HUES48 (cell line): ENCODE results near the gene ST6GAL1.

ENCODE experiments used
- H3K27ac ChIP-seq: one replicate; pipeline ENCODE4 v1.7.0; 2013; ENCODE audit warnings: low read depth, low read length, inconsistent platforms
- H3K27me3 ChIP-seq: 2 replicates; pipeline ENCODE4 v1.6.1; 2013; ENCODE audit warnings: mild to moderate bottlenecking, low read length; ENCODE audit not compliant: control insufficient read depth, insufficient read depth
- H3K36me3 ChIP-seq: 2 replicates; pipeline ENCODE4 v1.6.1; 2013; ENCODE audit warnings: low read length; ENCODE audit not compliant: control insufficient read depth, insufficient read depth
- H3K4me1 ChIP-seq: 2 replicates; pipeline ENCODE4 v1.6.1; 2013; ENCODE audit warnings: mild to moderate bottlenecking, low read length; ENCODE audit not compliant: control insufficient read depth, insufficient read depth
- H3K4me3 ChIP-seq: 2 replicates; pipeline ENCODE4 v1.5.1; 2013; ENCODE audit warnings: mild to moderate bottlenecking, low read depth, low read length
- H3K9ac ChIP-seq: 2 replicates; pipeline ENCODE4 v1.6.1; 2013; ENCODE audit warnings: mild to moderate bottlenecking, low read depth, low read length, moderate library complexity
- H3K9me3 ChIP-seq: 2 replicates; pipeline ENCODE4 v1.6.1; 2013; ENCODE audit warnings: low read length; ENCODE audit not compliant: control insufficient read depth, insufficient read depth

Gene ST6GAL1

GRCh38 chr3:187107989-187108388 is 177.7 kb downstream of the ST6GAL1 start:
- Histone ChIP-seq H3K9ac (no peak overlapping the region), H3K4me1 (peaks cover 6% of the 10 kb centered on the region), H3K36me3 (no peaks in the 10 kb centered on the region), H3K4me3 (no peak overlapping the region), H3K27ac (no peak overlapping the region), H3K27me3 (no peaks in the 10 kb centered on the region), H3K9me3 (no peaks in the 10 kb centered on the region)

GRCh38 chr3:187110156-187110555 is 179.8 kb downstream of the ST6GAL1 start:
- H3K27ac ChIP-seq, result no peak overlapping the region
- no peaks in the 10 kb centered on the region for H3K9me3 ChIP-seq
- H3K36me3 ChIP-seq, result no peaks in the 10 kb centered on the region
- peaks cover 6% of the 10 kb centered on the region for H3K4me1 ChIP-seq
- no peaks in the 10 kb centered on the region for H3K27me3 ChIP-seq
- H3K4me3 ChIP-seq, result no peak overlapping the region
- no peak overlapping the region for H3K9ac ChIP-seq

DNA sequence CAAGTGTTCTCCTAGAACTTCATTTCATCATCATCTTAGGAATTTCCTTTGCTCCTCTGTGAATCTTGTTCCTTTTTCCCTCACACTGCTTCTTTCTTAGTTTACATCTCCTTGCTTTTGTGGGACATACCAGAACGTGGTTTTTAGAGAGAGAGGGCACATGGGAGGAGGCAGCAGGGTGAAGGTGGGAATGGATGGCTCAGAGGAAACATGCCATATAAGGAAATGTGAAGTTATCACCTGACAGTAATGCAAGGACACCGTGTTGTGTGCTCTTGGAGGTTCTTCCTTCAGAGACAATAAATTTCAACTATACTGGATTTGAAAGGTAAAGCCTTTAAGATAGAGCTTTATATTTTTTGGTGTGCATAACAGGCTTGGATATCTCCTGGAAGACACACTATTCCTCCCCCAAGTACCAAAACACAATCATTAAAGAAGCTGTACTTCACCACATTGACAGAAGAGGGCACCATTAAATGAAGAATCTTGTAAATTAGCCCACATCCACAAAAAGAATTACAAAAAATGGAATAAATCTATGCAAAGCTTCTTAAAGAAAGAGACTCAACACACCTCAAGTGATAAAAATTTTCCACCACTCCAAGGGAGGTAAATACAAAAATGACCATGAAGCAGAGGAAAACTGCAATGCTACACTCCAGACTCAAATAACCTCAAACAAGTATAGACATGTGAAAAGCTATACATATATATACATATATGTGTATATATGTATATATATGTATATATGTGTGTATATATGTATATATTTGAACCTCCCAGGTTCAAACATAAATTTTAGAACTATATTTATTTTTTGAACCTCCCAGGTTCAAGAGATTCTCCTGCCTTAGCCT is 182.8 kb downstream of the ST6GAL1 start:
- H3K4me3 ChIP-seq, result no peak overlapping the region
- H3K9ac ChIP-seq, result no peak overlapping the region
- H3K27ac ChIP-seq, result no peak overlapping the region
- no peaks in the 10 kb centered on the region for H3K36me3 ChIP-seq
- no peaks in the 10 kb centered on the region for H3K9me3 ChIP-seq
- peaks cover 3% of the 10 kb centered on the region for H3K4me1 ChIP-seq
- H3K27me3 ChIP-seq, result no peaks in the 10 kb centered on the region

GRCh38 chr3:187114511-187114910 is 184.2 kb downstream of the ST6GAL1 start:
- no peaks in the 10 kb centered on the region for H3K36me3 ChIP-seq
- no peaks in the 10 kb centered on the region for H3K27me3 ChIP-seq
- peaks cover 3% of the 10 kb centered on the region for H3K4me1 ChIP-seq
- no peak overlapping the region for H3K9ac ChIP-seq
- H3K9me3 ChIP-seq, result no peaks in the 10 kb centered on the region
- no peak overlapping the region for H3K4me3 ChIP-seq
- H3K27ac ChIP-seq, result no peak overlapping the region

GRCh38 chr3:187120326-187120725 is 190.0 kb downstream of the ST6GAL1 start:
- no peak overlapping the region for H3K27ac ChIP-seq
- H3K4me3 ChIP-seq, result no peak overlapping the region
- peaks cover 12% of the 10 kb centered on the region for H3K36me3 ChIP-seq
- H3K4me1 ChIP-seq, result no peaks in the 10 kb centered on the region
- H3K27me3 ChIP-seq, result no peaks in the 10 kb centered on the region
- no peak overlapping the region for H3K9ac ChIP-seq
- no peaks in the 10 kb centered on the region for H3K9me3 ChIP-seq

DNA sequence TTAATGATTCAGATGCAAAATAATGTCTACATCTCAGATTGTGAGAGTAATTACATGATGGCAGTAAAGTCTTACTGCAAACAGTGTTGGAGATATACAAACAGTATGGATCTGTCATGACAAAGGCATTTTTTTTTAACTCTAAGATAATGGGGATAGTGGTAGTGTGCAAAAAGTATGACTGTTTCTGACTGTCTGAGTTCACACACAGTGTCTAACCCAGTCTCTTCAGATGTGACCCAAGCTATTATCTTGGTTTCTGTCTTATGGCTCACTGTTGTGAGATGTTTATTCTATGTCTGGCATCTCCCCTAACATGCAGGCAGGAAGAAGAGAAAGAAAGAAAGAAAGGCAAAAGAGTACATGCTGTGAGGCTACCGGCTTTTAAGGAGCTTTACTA is 191.9 kb downstream of the ST6GAL1 start:
- Histone ChIP-seq H3K9me3 (no peaks in the 10 kb centered on the region), H3K36me3 (peaks cover 12% of the 10 kb centered on the region), H3K9ac (no peak overlapping the region), H3K27me3 (no peaks in the 10 kb centered on the region), H3K4me3 (no peak overlapping the region), H3K4me1 (no peaks in the 10 kb centered on the region), H3K27ac (no peak overlapping the region)

DNA sequence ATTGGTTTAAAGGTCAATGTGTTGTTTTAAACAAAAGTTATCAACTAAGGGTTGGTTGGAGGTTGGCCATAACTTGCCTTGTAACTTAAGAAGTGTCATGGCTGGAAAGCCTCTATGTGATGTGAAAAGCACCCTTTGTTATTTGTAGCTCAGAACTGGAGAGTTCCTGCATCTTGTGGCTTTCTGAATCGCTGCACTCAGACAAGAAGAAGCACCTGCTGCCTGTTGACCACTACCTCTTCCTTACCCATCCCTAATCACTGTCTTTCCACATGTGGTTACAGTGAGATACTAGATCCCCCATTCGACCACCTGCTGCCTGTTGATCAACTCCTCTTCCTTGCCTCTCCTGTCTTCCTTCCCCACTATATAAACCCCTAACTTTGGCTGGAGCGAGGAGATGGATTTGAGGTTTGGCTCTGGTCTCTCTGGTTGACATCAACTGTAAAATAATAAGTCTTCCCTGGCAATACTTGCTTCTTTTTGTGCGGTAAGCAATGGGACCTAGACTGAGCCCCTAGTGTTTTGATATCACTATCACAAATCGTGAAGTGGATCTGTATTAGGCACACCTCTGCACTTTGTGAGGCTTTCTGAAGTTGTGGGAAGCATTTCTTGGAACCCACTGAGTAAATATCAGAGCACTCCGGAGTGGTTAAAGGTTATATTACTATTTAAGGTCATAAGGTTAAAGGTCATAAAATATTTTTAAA is 195.1 kb downstream of the ST6GAL1 start:
- Histone ChIP-seq H3K36me3 (peaks cover 5% of the 10 kb centered on the region; the same call in 1 of the 2 replicates), H3K4me1 (no peaks in the 10 kb centered on the region), H3K4me3 (no peak overlapping the region), H3K27me3 (no peaks in the 10 kb centered on the region), H3K9me3 (no peaks in the 10 kb centered on the region), H3K27ac (no peak overlapping the region), H3K9ac (no peak overlapping the region)
